Calu3 (cell line): ENCODE measurements around the gene TDRD12. TPM values are rescaled to one million over a fixed set of nuclear protein-coding genes. Genes with fewer than 3 reads are reported as not detected.
A peak's percentile ranks its signal among the peaks of the same experiment; 100 is the strongest.
"Not testable (repeated sequence)": the region's sequence is repeated elsewhere in the genome, so short reads cannot be mapped to it uniquely, and the experiment has no call there.

ENCODE experiments used
- BruUV-seq: library from RNA; stranded (reverse); fragments of 400-500 nt; replicated peaks from 2 replicates; lab custom pipeline; 2021; lab: Mats Ljungman, UMichigan
- CTCF ChIA-PET: fragments of 300-600 bp; sonication (Branson Sonifier 250); formaldehyde crosslinking; loops from one replicate; lab custom pipeline; 2022; ENCODE audit warnings: antibody characterized with exemption; lab: Charles Lee
- DNase-seq: peaks from one replicate; pipeline ENCODE4 v3.0.0; 2022
- H3K27ac Mint-ChIP-seq: one replicate; pipeline ENCODE4 v1.8.0; 2022; ENCODE audit warnings: mixed read lengths; ENCODE audit not compliant: unreplicated experiment
- H3K27me3 Mint-ChIP-seq: one replicate; pipeline ENCODE4 v1.8.0; 2022; ENCODE audit warnings: mixed read lengths; ENCODE audit not compliant: unreplicated experiment
- H3K36me3 Mint-ChIP-seq: one replicate; pipeline ENCODE4 v1.8.0; 2022; ENCODE audit warnings: mild to moderate bottlenecking, moderate library complexity, mixed read lengths; ENCODE audit not compliant: insufficient read depth, unreplicated experiment
- H3K4me1 Mint-ChIP-seq: one replicate; pipeline ENCODE4 v1.8.0; 2022; ENCODE audit warnings: mild to moderate bottlenecking, low read depth, mixed read lengths; ENCODE audit not compliant: unreplicated experiment
- H3K4me3 Mint-ChIP-seq: one replicate; pipeline ENCODE4 v1.8.0; 2022; ENCODE audit warnings: mild to moderate bottlenecking, low read depth, moderate library complexity, mixed read lengths; ENCODE audit not compliant: unreplicated experiment
- H3K9me3 Mint-ChIP-seq: one replicate; pipeline ENCODE4 v1.8.0; 2022; ENCODE audit warnings: low read depth, mixed read lengths; ENCODE audit not compliant: unreplicated experiment
- CTCF ChIP-seq: fragments of 200-600 bp; IDR thresholded peaks from one replicate; pipeline ENCODE4 v1.8.0; 2022; ENCODE audit warnings: antibody characterized with exemption; ENCODE audit not compliant: unreplicated experiment
- intact Hi-C: fragments of 100-400 bp; cut with micrococcal nuclease; formaldehyde crosslinking; loops from one replicate; pipeline ENCODE4 v1.10.0; 2022; ENCODE audit not compliant: unreplicated experiment
- total RNA-seq: library from RNA; stranded (reverse); gene quantifications from 2 replicates; pipeline ENCODE4 v1.2.3, GENCODE V29; 2022

Gene TDRD12
- total RNA-seq, 1 experiment from 2014 or later: 0.33 TPM

- DNase-seq: no peak
- intact Hi-C loops: no loop called here
- no TSS peak for BruUV-seq
- no peak for TF ChIP-seq CTCF
- Mint-ChIP-seq H3K27me3 (no peaks in the 10 kb centered on the region), H3K4me3 (no peak overlapping the region), H3K4me1 (no peaks in the 10 kb centered on the region), H3K36me3 (peaks cover 33% of the 10 kb centered on the region), H3K9me3 (peaks cover 3% of the 10 kb centered on the region), H3K27ac (peak overlapping the region; percentile 37)
- CTCF ChIA-PET: no interaction called here
These were observed 10.5 kb upstream of the TDRD12 start for GRCh38 chr19:32709032-32709431.

GRCh38 chr19:32711747-32712146, 7.8 kb upstream of the TDRD12 start:
- H3K27me3 Mint-ChIP-seq: no peaks in the 10 kb centered on the region
- no peak for TF ChIP-seq CTCF
- CTCF ChIA-PET: interaction anchor here (0.7 kb wide), 1 partner anchor 61 kb away, joined by 3 read pairs; no protein-coding TSS in a partner anchor
- H3K36me3 Mint-ChIP-seq: peaks cover 24% of the 10 kb centered on the region
- H3K27ac Mint-ChIP-seq: no peak overlapping the region
- no peaks in the 10 kb centered on the region for H3K4me1 Mint-ChIP-seq
- BruUV-seq: no TSS peak
- intact Hi-C loops: no loop called here
- no peaks in the 10 kb centered on the region for H3K9me3 Mint-ChIP-seq
- H3K4me3 Mint-ChIP-seq: no peak overlapping the region
- DNase-seq: no peak

- H3K4me3 Mint-ChIP-seq, intact Hi-C loops, H3K9me3 Mint-ChIP-seq, DNase-seq, BruUV-seq, H3K27me3 Mint-ChIP-seq, H3K27ac Mint-ChIP-seq, H3K4me1 Mint-ChIP-seq, CTCF ChIA-PET: not testable (repeated sequence)
- peaks cover 11% of the 10 kb centered on the region for H3K36me3 Mint-ChIP-seq
These were observed 3.4 kb upstream of the TDRD12 start for GRCh38 chr19:32716203-32716602.

GRCh38 chr19:32717496-32717895, 2.1 kb upstream of the TDRD12 start:
- no peak for DNase-seq
- Mint-ChIP-seq H3K36me3 (peaks cover 4% of the 10 kb centered on the region), H3K4me1 (peaks cover 9% of the 10 kb centered on the region), H3K27me3 (no peaks in the 10 kb centered on the region), H3K4me3 (no peak overlapping the region), H3K27ac (no peak overlapping the region), H3K9me3 (no peaks in the 10 kb centered on the region)
- no TSS peak for BruUV-seq
- CTCF ChIA-PET: interaction anchor here (0.6 kb wide), 2 partner anchors 295 to 363 kb away, joined by 3 to 5 read pairs; no protein-coding TSS in a partner anchor
- intact Hi-C loops: no loop called here
- TF ChIP-seq CTCF: no peak

GRCh38 chr19:32718286-32718685, 1.3 kb upstream of the TDRD12 start:
- DNase-seq: no peak
- intact Hi-C loops: no loop called here
- TF ChIP-seq CTCF: no peak
- H3K4me3 Mint-ChIP-seq: no peak overlapping the region
- BruUV-seq: no TSS peak
- CTCF ChIA-PET: interaction anchor here (0.5 kb wide), 1 partner anchor 10 kb away, joined by 3 read pairs; no protein-coding TSS in a partner anchor
- no peaks in the 10 kb centered on the region for H3K36me3 Mint-ChIP-seq
- H3K27ac Mint-ChIP-seq: no peak overlapping the region
- peaks cover 9% of the 10 kb centered on the region for H3K4me1 Mint-ChIP-seq
- H3K9me3 Mint-ChIP-seq: no peaks in the 10 kb centered on the region
- no peaks in the 10 kb centered on the region for H3K27me3 Mint-ChIP-seq
